Measurements from ENCODE around the gene CKAP2L. TPM values are rescaled to one million over a fixed set of nuclear protein-coding genes. Genes with fewer than 3 reads are reported as not detected.

Gene CKAP2L
- total and polyA plus RNA-seq, 10 of the 15 experiments (the other 5 are each of a cell fraction or from before 2014, with no cell fraction given) = 10.5 to 37.4 (median 20.2) TPM

- SMC1A ChIA-PET (ENCODE audit: uncharacterized antibody, unreplicated experiment) = interaction anchor here (0.9 to 3.4 kb wide), 4 partner anchors 13 to 82 kb away, joined by 3 to 19 read pairs (median 7); no protein-coding TSS in a partner anchor
- H3K9ac ChIP-seq (ENCODE audit: control insufficient read depth, insufficient read depth, low read length) = no peak overlapping the region
- H3K4me1 ChIP-seq (ENCODE audit: control insufficient read depth, insufficient read depth, low read length) = peaks cover 20% of the 10 kb centered on the region
- no TSS peak for BruUV-seq (replicated peaks)
- intact Hi-C loops (cut with micrococcal nuclease; ENCODE audit: unreplicated experiment) = no loop called here
- no peak overlapping the region for H3K4me2 ChIP-seq (ENCODE audit: control insufficient read depth, insufficient read depth)
- no peaks in the 10 kb centered on the region for H3K9me3 ChIP-seq (replicated peaks; ENCODE audit: control insufficient read depth, insufficient read depth, low read length)
- CTCF ChIA-PET = interaction anchor here (0.9 to 3.1 kb wide), 6 partner anchors 12 to 113 kb away, joined by 4 to 27 read pairs (median 6); partner anchors contain the start of gene SLC20A1
- in situ Hi-C loops (cut with MboI) = no loop called here
- H4K20me1 ChIP-seq (ENCODE audit: control insufficient read depth, insufficient read depth) = no peaks in the 10 kb centered on the region
- no peaks in the 10 kb centered on the region for H3K27me3 ChIP-seq (replicated peaks in 1 of 2; ENCODE audit: control insufficient read depth in 2 of 2, insufficient read depth in 2 of 2, low read length in 1 of 2)
- no peak overlapping the region for H2AFZ ChIP-seq (ENCODE audit: control insufficient read depth, low read depth, low read length)
- POLR2A ChIA-PET = interaction anchor here (0.7 to 2.4 kb wide), 7 partner anchors 9 to 83 kb away, joined by 3 to 9 read pairs (median 3); no protein-coding TSS in a partner anchor
- H3K36me3 ChIP-seq (ENCODE audit: control insufficient read depth in 2 of 2, insufficient read depth in 2 of 2, low read length in 1 of 2) = no peaks in the 10 kb centered on the region; a peak in 1 of 4 replicates
- DNase-seq (ENCODE audit: low read depth, low spot score) = no peak
- ATAC-seq = no peak
- H3K4me3 ChIP-seq = no peak overlapping the region
- TF ChIP-seq RUNX3 (IDR thresholded peaks at IDR 0.05; ENCODE audit: low read length) (no peak), WRNIP1 (IDR thresholded peaks at IDR 0.05; ENCODE audit: borderline replicate concordance, low read depth, low read length) (no peak), TCF3 (IDR thresholded peaks at IDR 0.05; ENCODE audit: borderline replicate concordance, insufficient read depth, low read depth, low read length) (no peak), SPI1 (IDR thresholded peaks at IDR 0.05; ENCODE audit: borderline replicate concordance, insufficient read depth, low read depth, low read length) (no peak), EP300 (IDR thresholded peaks at IDR 0.05; ENCODE audit: borderline replicate concordance in 1 of 2, control insufficient read depth in 1 of 2, low read depth in 2 of 2, low read length in 2 of 2) (no peak), DPF2 (IDR thresholded peaks at IDR 0.05) (no peak), BACH1 (IDR thresholded peaks at IDR 0.05; ENCODE audit: borderline replicate concordance) (no peak), ZNF384 (IDR thresholded peaks at IDR 0.05; ENCODE audit: borderline replicate concordance, low read depth, low read length) (no peak), FOS (IDR thresholded peaks at IDR 0.05; ENCODE audit: borderline replicate concordance, extremely low read depth, insufficient read length) (no peak), KLF5 (IDR thresholded peaks at IDR 0.05; ENCODE audit: partially characterized antibody) (no peak), ZZZ3 (IDR thresholded peaks at IDR 0.05; ENCODE audit: control insufficient read depth, insufficient read length, low read depth) (no peak), TCF12 (IDR thresholded peaks at IDR 0.05; ENCODE audit: low read depth, low read length) (no peak), NKRF (conservative IDR thresholded peaks at IDR 0.05) (no peak), REST (IDR thresholded peaks at IDR 0.05; ENCODE audit: low read depth, low read length) (no peak), MYC (IDR thresholded peaks at IDR 0.05; ENCODE audit: insufficient read depth, insufficient read length, insufficient replicate concordance, low read length, severe bottlenecking) (no peak)
- no peak for FAIRE-seq
- no peak overlapping the region for H3K27ac ChIP-seq (ENCODE audit: control insufficient read depth, insufficient read depth)
- RAD21 ChIA-PET (ENCODE audit: unreplicated experiment) = interaction anchor here (1.1 to 3.4 kb wide), 6 partner anchors 12 to 86 kb away, joined by 3 to 20 read pairs (median 6); no protein-coding TSS in a partner anchor
- 75% methylated on average over 17 of the region's 17 CpGs for WGBS (ENCODE audit: insufficient coverage, insufficient replicate concordance, low lambda C conversion rate, missing lambda C conversion rate)
- H3K79me2 ChIP-seq (ENCODE audit: control insufficient read depth, insufficient read depth, low read length) = no peaks in the 10 kb centered on the region
Measured at GRCh38 chr2:112712903-112713584, 51.4 kb downstream of the CKAP2L start.
